GOT3 (cell line): ENCODE data around the gene TGFBR3L.
"Not testable (repeated sequence)": the region's sequence is repeated elsewhere in the genome, so short reads cannot be mapped to it uniquely, and the experiment has no call there.

Source experiments
- DNase-seq: peaks from one replicate; lab custom pipeline; 2025; ENCODE audit warnings: mixed read lengths; lab: John Stamatoyannopoulos, UW

The TGFBR3L gene

DNA sequence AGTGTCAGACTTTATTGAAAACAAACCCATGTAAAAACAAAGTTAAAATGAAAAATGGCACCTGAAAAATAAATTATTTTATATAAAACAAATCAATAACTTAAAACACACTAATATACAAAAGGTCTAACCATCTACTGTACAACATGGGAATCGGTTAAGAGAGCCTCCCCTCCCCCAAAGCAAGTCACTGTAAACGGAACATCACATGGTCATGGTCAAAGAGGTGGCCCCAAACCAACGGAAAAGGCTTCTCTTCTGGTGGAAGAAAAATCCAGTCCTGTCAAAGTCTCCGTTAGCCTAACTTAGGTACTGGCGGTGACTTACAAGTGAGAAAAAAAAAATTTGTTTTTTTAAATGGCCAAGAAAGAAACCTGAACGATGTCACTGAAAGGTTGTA is 44.6 kb downstream of the TGFBR3L start:
- no peak for DNase-seq

DNA sequence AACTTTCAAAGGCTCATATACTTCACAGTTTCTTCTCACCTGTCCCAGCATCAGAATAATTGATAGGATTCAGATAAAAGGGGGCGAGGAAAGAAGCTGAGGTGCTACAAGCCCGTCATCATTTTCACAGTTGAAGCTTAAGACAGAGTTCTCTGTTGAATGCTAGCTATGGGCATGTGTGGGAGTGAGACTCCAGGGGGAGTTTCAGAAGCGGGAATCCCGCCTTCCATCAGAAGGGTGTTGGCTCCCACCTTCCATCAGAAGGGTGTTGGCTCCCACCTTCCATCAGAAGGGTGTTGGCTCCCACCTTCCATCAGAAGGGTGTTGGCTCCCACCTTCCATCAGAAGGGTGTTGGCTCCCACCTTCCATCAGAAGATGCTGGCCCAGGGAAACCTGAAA is 46.5 kb downstream of the TGFBR3L start:
- not testable (repeated sequence) for DNase-seq

GRCh38 chr19:7961920-7962626 is 47.4 kb downstream of the TGFBR3L start:
- no peak for DNase-seq

GRCh38 chr19:7962644-7963268 is 48.1 kb downstream of the TGFBR3L start:
- no peak for DNase-seq

DNA sequence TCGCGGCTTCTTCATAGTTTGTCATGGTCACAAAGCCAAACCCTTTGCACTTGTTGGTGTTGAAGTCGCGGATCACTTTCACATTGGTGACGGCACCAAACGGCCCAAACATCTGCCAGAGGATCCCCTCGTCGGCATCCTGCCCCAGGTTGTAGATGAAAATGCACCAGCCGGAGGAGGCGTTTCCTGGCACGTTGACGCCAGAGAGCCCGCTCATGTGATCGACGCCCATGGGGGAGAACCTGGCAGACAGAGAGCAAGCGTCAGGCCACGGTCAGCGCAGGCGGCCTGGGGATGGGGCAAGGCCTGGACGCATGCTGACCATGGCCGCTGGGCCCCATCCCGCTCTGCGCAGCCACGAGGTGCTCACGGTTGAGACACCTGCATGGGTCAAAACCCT is 48.9 kb downstream of the TGFBR3L start:
- no peak for DNase-seq

DNA sequence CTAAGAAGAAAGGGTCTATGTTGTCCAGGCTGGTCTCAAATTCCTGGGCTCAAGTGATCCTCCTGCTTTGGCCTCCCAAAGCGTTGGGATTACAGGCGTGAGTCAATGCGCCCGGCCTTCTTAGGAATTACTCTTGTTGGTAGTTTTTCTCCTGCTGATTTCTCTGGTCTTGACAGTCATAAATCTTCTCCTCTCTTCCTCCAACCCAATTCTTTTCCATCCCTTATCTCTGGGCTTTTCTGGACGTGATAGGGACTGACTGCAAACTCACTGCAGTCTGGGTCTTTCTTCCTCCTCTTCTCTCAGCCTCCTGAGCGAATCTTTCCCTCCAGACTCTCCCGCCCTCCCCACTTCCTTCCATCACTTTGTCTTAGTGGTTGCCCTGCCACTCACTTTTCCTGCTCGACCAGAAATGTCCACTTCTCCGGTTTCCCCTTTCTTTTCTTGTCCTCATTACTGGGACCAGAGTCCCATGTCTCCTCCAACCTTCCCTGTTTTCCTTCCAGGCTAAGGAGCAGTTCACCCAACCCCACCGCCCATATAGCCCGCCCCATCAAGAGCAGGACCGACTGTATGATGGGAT is 50.7 kb downstream of the TGFBR3L start:
- DNase-seq, result no peak

DNA sequence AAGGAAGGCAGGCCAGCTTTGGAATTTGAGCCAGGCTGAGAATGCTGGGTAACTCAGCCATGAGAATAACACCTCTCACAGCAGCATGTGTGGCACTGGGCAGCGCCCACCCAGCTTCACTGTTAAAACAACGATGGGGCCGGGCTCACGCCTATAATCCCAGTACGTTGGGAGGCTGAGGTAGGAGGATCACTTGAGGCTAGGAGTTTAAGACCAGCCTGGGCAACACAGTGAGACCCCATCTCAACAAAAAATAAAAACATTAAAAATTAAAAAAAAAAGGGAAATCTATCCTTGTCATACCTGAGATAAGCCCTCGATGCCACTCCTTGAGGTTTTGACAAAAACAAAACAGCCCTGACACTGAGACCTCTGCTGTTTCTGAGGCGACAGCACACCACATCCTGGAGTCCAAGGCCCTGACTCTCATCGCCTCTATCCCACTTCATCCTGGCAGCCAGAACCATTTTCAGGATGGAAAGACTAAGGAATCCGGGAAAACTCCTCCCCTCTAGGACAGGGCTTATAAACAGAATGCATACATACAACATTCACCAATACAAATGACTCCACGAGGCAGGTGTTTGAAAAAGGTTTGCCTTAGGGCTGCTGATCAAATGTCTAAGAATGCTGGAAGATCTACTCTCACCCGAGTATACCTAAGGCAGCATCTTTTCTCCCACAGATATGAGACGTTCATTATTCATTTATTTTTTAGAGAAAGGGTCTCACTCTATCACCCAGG is 51.5 kb downstream of the TGFBR3L start:
- no peak for DNase-seq

- DNase-seq, result no peak
Observed at GRCh38 chr19:7968008-7968795, 53.6 kb downstream of the TGFBR3L start.
